GM12891 (cell line): ENCODE results near the gene CARD16.

Source experiments
- DNase-seq: peaks from one replicate; pipeline ENCODE4 v3.0.0; 2011; ENCODE audit warnings: low spot score; ENCODE audit not compliant: insufficient read length
- FAIRE-seq: peaks from 2 replicates; lab custom pipeline; 2011; peaks lifted over from hg19 to GRCh38; lab: Jason Lieb, UNC
- PAX5 ChIP-seq: IDR thresholded peaks from 2 replicates; pipeline ENCODE4 v1.6.1; 2011; ENCODE audit warnings: low read length, moderate library complexity, mild to moderate bottlenecking; ENCODE audit not compliant: insufficient read depth, severe bottlenecking
- POLR2A ChIP-seq: IDR thresholded peaks from 2 replicates; pipeline ENCODE4 v1.6.1; 2011; ENCODE audit warnings: low read depth, low read length, control low read depth
- POLR2AphosphoS5 ChIP-seq: IDR thresholded peaks from 2 replicates; pipeline ENCODE4 v1.6.1; 2011; ENCODE audit warnings: low read depth, low read length, control low read depth
- POU2F2 ChIP-seq: IDR thresholded peaks from 2 replicates; pipeline ENCODE4 v1.6.1; 2011; ENCODE audit warnings: low read depth, mild to moderate bottlenecking, control low read depth, low read length, moderate library complexity
- SPI1 ChIP-seq: IDR thresholded peaks from 2 replicates; pipeline ENCODE4 v1.6.1; 2011; ENCODE audit warnings: low read depth, low read length, control low read depth
- TAF1 ChIP-seq: IDR thresholded peaks from 2 replicates; pipeline ENCODE4 v1.6.1; 2011; ENCODE audit warnings: low read depth, low read length, control low read depth

CARD16 gene

DNA sequence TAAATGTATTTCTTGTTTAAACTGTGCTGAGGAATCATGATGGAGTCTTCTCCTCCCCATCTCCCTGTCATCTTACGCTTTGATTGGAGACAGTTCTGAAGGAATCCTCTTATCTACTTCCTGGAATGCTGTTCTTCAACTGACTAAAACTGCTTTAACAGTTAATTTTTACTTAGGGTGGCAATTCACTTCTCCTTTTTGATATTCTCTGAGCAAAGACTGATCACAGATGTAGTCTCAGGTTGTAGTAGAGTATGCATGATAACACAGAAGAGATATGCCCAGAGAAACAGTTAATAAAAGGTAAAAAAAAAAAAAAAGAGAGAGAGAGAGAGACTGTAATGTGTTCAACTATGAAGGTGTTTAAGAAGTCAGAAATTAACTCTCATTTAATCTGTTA lies 20.7 kb downstream of the CARD16 start:
- DNase-seq (no peak), FAIRE-seq (no peak)
- TF ChIP-seq PAX5 (no peak), POU2F2 (no peak), TAF1 (no peak), POLR2A (no peak), SPI1 (no peak), POLR2AphosphoS5 (no peak)

DNA sequence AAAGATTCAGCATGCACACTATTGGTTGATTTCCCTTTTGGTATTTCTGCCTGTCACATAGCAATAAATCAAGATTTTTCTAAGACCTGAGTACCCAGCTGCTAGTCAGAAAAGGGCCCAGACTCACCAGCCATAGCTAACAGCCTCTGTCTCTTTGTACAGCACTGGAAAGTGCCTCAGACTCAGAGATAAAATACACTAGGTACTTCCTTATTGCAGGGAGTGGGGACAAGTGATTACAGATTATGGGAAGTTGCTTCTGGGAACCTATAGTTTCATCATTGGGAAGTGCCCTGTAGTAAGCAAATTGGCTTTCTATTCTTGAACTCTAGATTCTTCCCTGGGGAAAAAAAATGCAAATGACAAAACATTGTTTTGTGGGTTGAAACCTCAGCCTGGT lies 22.1 kb downstream of the CARD16 start, which contains the start of gene CASP5:
CASP5 (minus strand) TSS at position 166 of the 400 bp plus-strand sequence; CDS start at position 134, 32 bp downstream.
- FAIRE-seq (no peak), DNase-seq (no peak)
- TF ChIP-seq POU2F2 (no peak), TAF1 (no peak), POLR2A (no peak), PAX5 (no peak), SPI1 (no peak), POLR2AphosphoS5 (no peak)

- no peak for DNase-seq
- TF ChIP-seq POLR2AphosphoS5 (no peak), PAX5 (no peak), POLR2A (no peak), SPI1 (no peak), TAF1 (no peak), POU2F2 (no peak)
- no peak for FAIRE-seq
Measured at GRCh38 chr11:105022527-105022926, 22.6 kb downstream of the CARD16 start.

DNA sequence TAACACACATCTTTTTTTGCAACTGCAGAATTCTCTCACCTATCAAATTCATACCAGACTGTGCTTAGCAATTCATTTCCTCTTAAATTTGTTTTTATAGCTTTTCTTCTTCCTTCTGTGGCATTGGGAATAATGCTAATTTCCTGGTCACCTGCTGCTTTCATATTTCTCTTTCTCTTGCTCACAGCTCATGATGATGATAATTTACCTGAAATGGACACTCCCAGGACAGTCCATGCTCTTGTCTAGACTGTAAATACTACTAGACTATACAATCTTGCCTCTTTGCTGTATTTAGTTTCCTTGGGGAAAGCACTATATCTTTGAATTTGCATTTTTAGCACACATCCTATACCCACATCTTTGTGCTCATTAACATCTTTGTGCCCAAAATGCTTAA lies 37.7 kb downstream of the CARD16 start:
- no peak for TF ChIP-seq POLR2A
- TF ChIP-seq SPI1: no peak
- no peak for TF ChIP-seq POLR2AphosphoS5
- no peak for TF ChIP-seq POU2F2
- TF ChIP-seq PAX5: no peak
- no peak for TF ChIP-seq TAF1
- no peak for DNase-seq
- FAIRE-seq: no peak

DNA sequence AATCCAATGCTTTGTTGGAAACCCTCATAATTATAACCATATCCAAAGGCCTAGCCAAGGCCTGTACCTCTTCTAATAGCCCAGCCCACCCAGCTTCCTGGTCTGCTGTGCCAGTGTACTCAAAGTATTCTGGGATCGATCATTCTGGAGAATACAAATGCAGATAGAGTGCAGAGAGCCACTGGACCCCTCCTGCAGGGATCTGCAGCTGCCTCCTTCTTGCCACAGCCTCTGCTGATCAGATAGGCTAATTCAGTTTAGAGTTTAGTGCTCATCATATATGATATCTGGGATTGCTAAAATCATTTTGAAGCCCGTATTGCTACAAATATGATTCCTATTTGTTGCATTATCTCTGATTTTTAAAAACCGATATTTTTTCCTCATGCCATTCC lies 39.7 kb downstream of the CARD16 start:
- DNase-seq: no peak
- no peak for FAIRE-seq
- TF ChIP-seq TAF1 (no peak), PAX5 (no peak), SPI1 (no peak), POLR2AphosphoS5 (no peak), POU2F2 (no peak), POLR2A (no peak)

- no peak for FAIRE-seq
- DNase-seq: no peak
- TF ChIP-seq POU2F2 (no peak), TAF1 (no peak), POLR2A (no peak), POLR2AphosphoS5 (no peak), SPI1 (no peak), PAX5 (no peak)
Measured at GRCh38 chr11:105004021-105004420, 41.1 kb downstream of the CARD16 start.

GRCh38 chr11:105003151-105003550 lies 42.0 kb downstream of the CARD16 start:
- FAIRE-seq: no peak
- DNase-seq: no peak

GRCh38 chr11:105000797-105001196 lies 44.3 kb downstream of the CARD16 start:
- DNase-seq (no peak), FAIRE-seq (peak; percentile 70)
- TF ChIP-seq POLR2A: no peak
- TF ChIP-seq PAX5: no peak
- TF ChIP-seq POLR2AphosphoS5: no peak
- no peak for TF ChIP-seq POU2F2
- TF ChIP-seq SPI1: no peak
- no peak for TF ChIP-seq TAF1

More at GRCh38 chr11:105003151-105003550, 42.0 kb downstream of the CARD16 start:
- no peak for TF ChIP-seq POU2F2
- TF ChIP-seq TAF1: no peak
- no peak for TF ChIP-seq POLR2A
- no peak for TF ChIP-seq SPI1
- no peak for TF ChIP-seq POLR2AphosphoS5
- no peak for TF ChIP-seq PAX5

- FAIRE-seq (no peak), DNase-seq (no peak)
- TF ChIP-seq POU2F2 (no peak), TAF1 (no peak), PAX5 (no peak), SPI1 (no peak), POLR2AphosphoS5 (no peak), POLR2A (no peak)
Measured at GRCh38 chr11:105000167-105000566, 45.0 kb downstream of the CARD16 start.

DNA sequence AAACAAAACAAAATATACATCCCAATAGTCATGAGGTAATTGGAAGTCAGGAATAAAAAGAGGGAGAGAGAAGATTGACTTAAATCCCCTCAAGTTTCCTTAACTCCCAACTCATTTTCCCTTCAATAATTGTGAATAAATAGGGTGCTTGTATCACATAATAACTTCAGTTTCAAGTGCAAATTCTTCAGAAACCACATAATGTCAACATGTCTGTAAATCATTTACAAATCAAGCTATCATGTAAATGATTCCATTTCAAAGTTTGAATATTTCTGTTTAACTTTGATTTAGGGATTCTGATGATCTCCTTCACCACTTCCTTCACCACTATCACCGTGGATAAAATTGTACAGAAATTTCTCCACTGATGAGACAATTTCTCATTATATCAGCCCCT lies 45.4 kb downstream of the CARD16 start:
- no peak for DNase-seq
- FAIRE-seq: no peak
- no peak for TF ChIP-seq TAF1
- TF ChIP-seq POU2F2: no peak
- TF ChIP-seq SPI1: no peak
- no peak for TF ChIP-seq POLR2AphosphoS5

DNA sequence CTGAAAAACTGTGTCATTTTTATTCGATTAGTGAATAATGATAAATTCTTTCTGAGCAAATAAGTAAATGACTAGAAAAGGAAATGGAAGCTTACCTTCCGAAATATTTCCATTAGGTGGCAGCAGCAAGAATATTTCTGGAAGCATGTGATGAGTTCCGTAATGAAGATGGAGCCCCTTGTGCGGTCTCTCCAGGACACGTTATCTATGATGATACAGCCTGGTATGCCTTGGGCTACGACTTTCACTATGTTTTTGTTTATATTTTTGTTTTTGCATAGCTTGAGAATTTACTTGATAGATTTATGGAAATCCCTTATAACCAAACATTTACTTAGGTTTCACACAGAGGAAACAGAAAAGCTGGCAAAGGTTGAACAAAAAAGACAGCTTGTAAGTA lies 47.8 kb downstream of the CARD16 start:
- no peak for FAIRE-seq
- no peak for DNase-seq
- TF ChIP-seq POU2F2 (no peak), TAF1 (no peak), POLR2A (no peak), PAX5 (no peak), POLR2AphosphoS5 (no peak), SPI1 (no peak)
